GM23248 (cell line): Measurements from ENCODE around the gene GRIA1. TPM values are rescaled to one million over a fixed set of nuclear protein-coding genes. Genes with fewer than 3 reads are reported as not detected.

ENCODE experiments used
- DNase-seq: peaks from one replicate; pipeline ENCODE4 v3.0.0-alpha.2; 2015
- H2AFZ ChIP-seq: fragments of 200-600 bp; sonication (generic); 2 replicates; pipeline ENCODE4 v1.6.1; 2016; ENCODE audit warnings: antibody characterized with exemption
- H3F3A ChIP-seq: fragments of 200-600 bp; sonication (generic); 2 replicates; pipeline ENCODE4 v1.6.1; 2016; ENCODE audit warnings: mild to moderate bottlenecking, antibody characterized with exemption, mixed run types; ENCODE audit not compliant: insufficient read depth
- H3K27ac ChIP-seq: fragments of 200-600 bp; sonication (generic); 2 replicates; pipeline ENCODE4 v1.5.1; 2016; ENCODE audit warnings: mild to moderate bottlenecking
- H3K27me3 ChIP-seq: fragments of 200-600 bp; sonication (generic); replicated peaks from 2 replicates; pipeline ENCODE4 v1.6.1; 2016; ENCODE audit warnings: mild to moderate bottlenecking; ENCODE audit not compliant: insufficient read depth
- H3K36me3 ChIP-seq: fragments of 200-600 bp; sonication (generic); 2 replicates; pipeline ENCODE4 v1.6.1; 2016; ENCODE audit warnings: low read depth, mild to moderate bottlenecking
- H3K4me1 ChIP-seq: fragments of 200-600 bp; sonication (generic); 2 replicates; pipeline ENCODE4 v1.6.1; 2016; ENCODE audit warnings: mild to moderate bottlenecking; ENCODE audit not compliant: insufficient read depth
- H3K4me2 ChIP-seq: fragments of 200-600 bp; sonication (generic); one replicate; pipeline ENCODE4 v1.6.1; 2016; ENCODE audit warnings: mild to moderate bottlenecking; ENCODE audit not compliant: unreplicated experiment
- H3K4me3 ChIP-seq: fragments of 200-600 bp; sonication (generic); 2 replicates; pipeline ENCODE4 v1.5.1; 2016; ENCODE audit warnings: mild to moderate bottlenecking
- H3K79me2 ChIP-seq: fragments of 200-600 bp; sonication (generic); 2 replicates; pipeline ENCODE4 v1.6.1; 2016; ENCODE audit warnings: mild to moderate bottlenecking; ENCODE audit not compliant: insufficient read depth
- H3K9ac ChIP-seq: fragments of 200-600 bp; sonication (generic); 2 replicates; pipeline ENCODE4 v1.6.1; 2016; ENCODE audit warnings: mild to moderate bottlenecking
- H3K9me2 ChIP-seq: fragments of 200-600 bp; sonication (generic); 2 replicates; pipeline ENCODE4 v1.6.1; 2016; ENCODE audit warnings: mixed run types, mild to moderate bottlenecking, moderate library complexity; ENCODE audit not compliant: insufficient read depth
- H3K9me3 ChIP-seq: fragments of 200-600 bp; sonication (generic); one replicate; pipeline ENCODE4 v1.6.1; 2017; ENCODE audit warnings: low read depth
- H4K20me1 ChIP-seq: fragments of 200-600 bp; sonication (generic); 2 replicates; pipeline ENCODE4 v1.6.0; 2016; ENCODE audit not compliant: insufficient read depth
- EZH2 ChIP-seq: fragments of 200-600 bp; sonication (generic); IDR thresholded peaks from 2 replicates; pipeline ENCODE4 v1.6.1; 2018; ENCODE audit warnings: antibody characterized with exemption, mild to moderate bottlenecking; ENCODE audit not compliant: insufficient read depth, poor library complexity, severe bottlenecking
- EZH2phosphoT487 ChIP-seq: fragments of 200-600 bp; sonication (generic); IDR thresholded peaks from 2 replicates; pipeline ENCODE4 v1.6.1; 2018; ENCODE audit warnings: antibody characterized with exemption, moderate library complexity, mild to moderate bottlenecking, low read depth; ENCODE audit not compliant: insufficient read depth
- WGBS, 2 experiments: methylation state at CpG; one replicate each; pipeline ENCODE4 v1.1.6; 2015 to 2017; ENCODE audit warnings: low lambda C conversion rate in 2 of 2, low coverage in 1 of 2; ENCODE audit errors: missing lambda C conversion rate in 2 of 2; 5-methylcytosine and 5-hydroxymethylcytosine counted together
- in situ Hi-C: fragments of 300-500 bp; cut with MboI; formaldehyde crosslinking; loops from 2 replicates; pipeline ENCODE4 v1.15.0; 2020
- polyA plus RNA-seq: library from polyadenylated mRNA; unstranded; fragments of >200 nt; fragmentation: Nextera tagmentation; extraction: Ambion mirVana; gene quantifications from 2 replicates; pipeline ENCODE4 v1.2.1, GENCODE V29; 2016
- total RNA-seq: library from RNA; depleted of rRNA; stranded (reverse); fragments of >200 nt; shearing (Covaris generic); gene quantifications from 2 replicates; pipeline ENCODE4 v1.2.3, GENCODE V29; 2014

The GRIA1 gene
- total and polyA plus RNA-seq, 2 experiments from 2014 or later, result 0.04 to 0.11 TPM

DNA sequence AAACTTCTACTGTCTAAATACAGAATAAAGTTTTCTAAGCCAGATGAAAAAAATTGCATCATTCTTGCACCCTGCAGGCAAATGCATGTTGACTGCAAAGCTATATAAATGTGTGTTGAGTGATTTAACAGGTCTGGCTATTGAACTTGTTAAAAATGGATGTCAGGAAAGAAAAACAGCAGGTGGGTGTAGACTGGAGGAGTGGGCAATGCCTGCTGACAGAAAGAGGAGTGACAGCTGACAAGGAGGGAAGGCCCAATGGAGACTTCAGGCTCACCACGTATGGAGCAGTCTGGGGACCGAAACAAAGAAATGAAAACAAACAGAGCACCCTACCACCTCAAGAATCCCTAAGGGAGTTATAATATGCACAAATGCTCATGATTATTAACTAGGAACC lies 127.8 kb downstream of the GRIA1 start:
- Histone ChIP-seq H3K79me2 (no peaks in the 10 kb centered on the region), H3K27me3 (no peaks in the 10 kb centered on the region), H3K9me3 (no peaks in the 10 kb centered on the region), H3K36me3 (no peaks in the 10 kb centered on the region), H3K9me2 (no peaks in the 10 kb centered on the region), H3K4me1 (peaks cover 33% of the 10 kb centered on the region), H3K9ac (no peak overlapping the region), H3K4me3 (no peak overlapping the region), H3K27ac (no peak overlapping the region), H2AFZ (no peak overlapping the region), H3K4me2 (no peak overlapping the region), H4K20me1 (no peaks in the 10 kb centered on the region), H3F3A (peaks cover 24% of the 10 kb centered on the region)
- in situ Hi-C loops, result no loop called here
- TF ChIP-seq EZH2phosphoT487 (no peak), EZH2 (no peak)
- 95 to 100% methylated on average over 2 of the region's 2 CpGs for WGBS, 2 experiments
- no peak for DNase-seq

- Histone ChIP-seq H3K9ac (no peak overlapping the region), H3K27me3 (no peaks in the 10 kb centered on the region), H3K36me3 (no peaks in the 10 kb centered on the region), H2AFZ (no peak overlapping the region), H3K9me3 (no peaks in the 10 kb centered on the region), H3K4me1 (peaks cover 32% of the 10 kb centered on the region), H3F3A (peaks cover 29% of the 10 kb centered on the region), H3K4me3 (no peak overlapping the region), H4K20me1 (no peaks in the 10 kb centered on the region), H3K4me2 (no peak overlapping the region), H3K9me2 (no peaks in the 10 kb centered on the region), H3K79me2 (no peaks in the 10 kb centered on the region), H3K27ac (0 out of 2 replicates have a peak overlapping the region, but pooled peaks have one; percentile 0)
- TF ChIP-seq EZH2phosphoT487 (no peak), EZH2 (no peak)
- in situ Hi-C loops, result no loop called here
- DNase-seq, result peak; percentile 45
Observed at GRCh38 chr5:153618867-153619266, 128.4 kb downstream of the GRIA1 start.

- no peaks in the 10 kb centered on the region for H3K27me3 ChIP-seq
- H3F3A ChIP-seq, result peaks cover 32% of the 10 kb centered on the region
- no peaks in the 10 kb centered on the region for H3K9me3 ChIP-seq
- no peak for TF ChIP-seq EZH2phosphoT487
- no peak for TF ChIP-seq EZH2
- DNase-seq, result peak; percentile 41
- no peaks in the 10 kb centered on the region for H3K36me3 ChIP-seq
- in situ Hi-C loops, result no loop called here
- H3K27ac ChIP-seq, result no peak overlapping the region
- H3K4me2 ChIP-seq, result no peak overlapping the region
- no peaks in the 10 kb centered on the region for H4K20me1 ChIP-seq
- no peaks in the 10 kb centered on the region for H3K9me2 ChIP-seq
- 70 to 82% methylated on average over 1 of the region's 1 CpG for WGBS, 2 experiments
- H3K4me1 ChIP-seq, result peaks cover 37% of the 10 kb centered on the region
- H2AFZ ChIP-seq, result no peak overlapping the region; the same call in 1 of the 2 replicates
- H3K4me3 ChIP-seq, result no peak overlapping the region
- no peaks in the 10 kb centered on the region for H3K79me2 ChIP-seq
- H3K9ac ChIP-seq, result no peak overlapping the region
Observed at GRCh38 chr5:153619771-153620170, 129.3 kb downstream of the GRIA1 start.

DNA sequence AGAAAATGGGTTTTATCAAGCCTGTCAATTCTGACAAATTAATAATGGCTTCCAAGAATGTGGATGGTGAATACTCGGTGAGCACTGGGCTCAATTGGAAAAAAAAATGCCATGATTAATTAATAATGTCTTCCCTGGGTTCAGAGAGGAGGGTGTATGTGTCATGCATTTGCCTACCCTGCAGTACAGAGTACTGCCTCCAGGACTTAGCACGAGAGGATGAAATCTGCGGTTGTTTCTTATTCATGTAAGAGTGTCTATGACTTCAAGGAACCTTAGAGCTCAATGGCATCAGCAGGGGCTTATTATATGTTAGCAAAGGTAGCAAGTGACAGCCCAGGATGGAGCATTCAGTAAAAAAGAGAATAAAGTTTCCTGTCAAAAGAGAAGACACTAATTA lies 132.7 kb downstream of the GRIA1 start:
- H3K9ac ChIP-seq, result no peak overlapping the region
- no peaks in the 10 kb centered on the region for H3K27me3 ChIP-seq
- no peaks in the 10 kb centered on the region for H3K79me2 ChIP-seq
- no peaks in the 10 kb centered on the region for H3K36me3 ChIP-seq
- peaks cover 39% of the 10 kb centered on the region for H3F3A ChIP-seq
- DNase-seq, result no peak
- no peaks in the 10 kb centered on the region for H3K9me3 ChIP-seq
- no peaks in the 10 kb centered on the region for H4K20me1 ChIP-seq
- H3K27ac ChIP-seq, result no peak overlapping the region
- no peak overlapping the region for H3K4me3 ChIP-seq
- no peak overlapping the region for H2AFZ ChIP-seq
- no peaks in the 10 kb centered on the region for H3K9me2 ChIP-seq
- no peak overlapping the region for H3K4me2 ChIP-seq
- peaks cover 30% of the 10 kb centered on the region for H3K4me1 ChIP-seq
- in situ Hi-C loops, result no loop called here
- TF ChIP-seq EZH2phosphoT487 (no peak), EZH2 (no peak)
- 81 to 84% methylated on average over 3 of the region's 3 CpGs for WGBS, 2 experiments

DNA sequence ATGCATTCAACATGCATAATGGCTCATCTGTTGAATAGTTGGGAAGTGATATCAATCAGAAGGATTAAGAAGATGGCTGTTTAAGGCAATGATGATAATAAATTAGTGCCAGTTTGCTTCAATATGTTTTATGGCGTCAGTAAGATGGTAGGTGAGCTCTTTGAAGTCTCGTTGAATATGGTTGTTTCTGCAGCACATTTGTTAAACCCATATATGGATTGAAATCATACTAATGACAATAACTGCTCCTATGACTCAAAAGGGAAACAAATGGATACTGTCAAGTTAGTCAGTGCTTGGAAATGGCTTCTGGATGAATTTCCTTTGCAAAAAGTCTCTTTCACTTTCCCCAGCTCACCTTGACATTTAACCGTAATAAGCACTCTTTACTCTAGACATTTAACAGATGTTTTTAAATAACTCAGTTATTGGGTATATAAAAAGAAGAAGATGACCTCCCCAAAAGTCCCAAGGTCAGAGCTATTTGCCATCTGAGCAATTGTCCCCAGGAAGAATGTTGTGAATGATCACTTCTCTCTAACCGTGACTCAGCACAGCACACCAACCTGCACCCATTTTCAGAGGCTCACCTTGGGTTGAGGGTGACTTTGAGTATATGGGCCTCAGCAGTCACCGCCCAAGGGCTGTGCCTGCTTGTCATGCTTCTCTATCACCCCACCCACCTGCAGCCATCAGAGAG lies 133.4 kb downstream of the GRIA1 start:
- Histone ChIP-seq H3K36me3 (no peaks in the 10 kb centered on the region), H4K20me1 (no peaks in the 10 kb centered on the region), H3K9me3 (no peaks in the 10 kb centered on the region), H3K4me3 (no peak overlapping the region), H3K27ac (no peak overlapping the region), H3K9me2 (no peaks in the 10 kb centered on the region), H3K27me3 (no peaks in the 10 kb centered on the region), H3K79me2 (no peaks in the 10 kb centered on the region), H3F3A (peaks cover 41% of the 10 kb centered on the region), H3K4me2 (no peak overlapping the region), H3K9ac (no peak overlapping the region), H2AFZ (no peak overlapping the region), H3K4me1 (peaks cover 30% of the 10 kb centered on the region)
- TF ChIP-seq EZH2 (no peak), EZH2phosphoT487 (no peak)
- in situ Hi-C loops, result no loop called here
- 59% methylated on average over 5 of the region's 5 CpGs for WGBS, 2 experiments
- DNase-seq, result peak; percentile 46
